Measurements from ENCODE around the gene CALN1. TPM values are rescaled to one million over a fixed set of nuclear protein-coding genes. Genes with fewer than 3 reads are reported as not detected.

The CALN1 gene
- total and polyA plus RNA-seq, 7 donors = 0.01 to 0.06 (median 0.02) TPM; not detected in 2

GRCh38 chr7:72438491-72438890 is 26.4 kb upstream of the CALN1 start:
- WGBS, 3 donors = 76 to 80% (median 79%) methylated on average over 7 of the region's 7 CpGs
- intact Hi-C loops (cut with DNase I) = no loop called here

GRCh38 chr7:72437610-72438009 is 25.5 kb upstream of the CALN1 start:
- H3K4me1 ChIP-seq = no peaks in the 10 kb centered on the region

More at GRCh38 chr7:72438491-72438890, 26.4 kb upstream of the CALN1 start:
- Histone ChIP-seq H3K4me1 (no peaks in the 10 kb centered on the region), H3K27ac (no peak overlapping the region), H3K36me3 (ENCODE audit: insufficient read depth in 1 of 2, low read depth in 1 of 2) (no peaks in the 10 kb centered on the region), H3K27me3 (ENCODE audit: insufficient read depth in 3 of 3, low read length in 2 of 3) (no peaks in the 10 kb centered on the region), H3K9me3 (no peaks in the 10 kb centered on the region), H3K4me3 (no peak overlapping the region)
- DNase-seq = no peak
- TF ChIP-seq CTCF (IDR thresholded peaks at IDR 0.05) = no peak
- ATAC-seq = no peak

GRCh38 chr7:72437061-72437585 is 25.0 kb upstream of the CALN1 start:
- WGBS, 3 donors = 63 to 70% (median 65%) methylated on average over 2 of the region's 2 CpGs
- DNase-seq (no peak), ATAC-seq (no peak)
- intact Hi-C loops (cut with DNase I) = no loop called here
- no peaks in the 10 kb centered on the region for H3K27me3 ChIP-seq (ENCODE audit: insufficient read depth in 3 of 3, low read length in 2 of 3)
- H3K4me3 ChIP-seq = no peak overlapping the region
- H3K27ac ChIP-seq = no peak overlapping the region
- no peaks in the 10 kb centered on the region for H3K9me3 ChIP-seq
- TF ChIP-seq CTCF (IDR thresholded peaks at IDR 0.05) = no peak
- no peaks in the 10 kb centered on the region for H3K36me3 ChIP-seq (ENCODE audit: insufficient read depth in 1 of 2, low read depth in 1 of 2)
- no peaks in the 10 kb centered on the region for H3K4me1 ChIP-seq

More at GRCh38 chr7:72437610-72438009, 25.5 kb upstream of the CALN1 start:
- no peak for DNase-seq
- Histone ChIP-seq H3K36me3 (ENCODE audit: insufficient read depth in 1 of 2, low read depth in 1 of 2) (no peaks in the 10 kb centered on the region), H3K4me3 (no peak overlapping the region), H3K27me3 (ENCODE audit: insufficient read depth in 3 of 3, low read length in 2 of 3) (no peaks in the 10 kb centered on the region), H3K9me3 (no peaks in the 10 kb centered on the region), H3K27ac (no peak overlapping the region)
- no peak for TF ChIP-seq CTCF (IDR thresholded peaks at IDR 0.05)
- intact Hi-C loops (cut with DNase I) = no loop called here
- ATAC-seq = no peak

GRCh38 chr7:72435925-72436480 is 23.9 kb upstream of the CALN1 start:
- TF ChIP-seq CTCF (IDR thresholded peaks at IDR 0.05) = no peak
- ATAC-seq (no peak), DNase-seq (no peak)
- H3K4me3 ChIP-seq = no peak overlapping the region
- H3K36me3 ChIP-seq (ENCODE audit: insufficient read depth in 1 of 2, low read depth in 1 of 2) = no peaks in the 10 kb centered on the region
- WGBS, 3 donors = 39 to 48% (median 43%) methylated on average over 5 of the region's 5 CpGs
- H3K9me3 ChIP-seq = no peaks in the 10 kb centered on the region
- no peak overlapping the region for H3K27ac ChIP-seq
- intact Hi-C loops (cut with DNase I) = no loop called here
- H3K27me3 ChIP-seq (ENCODE audit: insufficient read depth in 3 of 3, low read length in 2 of 3) = no peaks in the 10 kb centered on the region
- H3K4me1 ChIP-seq = no peaks in the 10 kb centered on the region

- Histone ChIP-seq H3K4me1 (no peaks in the 10 kb centered on the region), H3K36me3 (ENCODE audit: insufficient read depth in 1 of 2, low read depth in 1 of 2) (no peaks in the 10 kb centered on the region), H3K27me3 (ENCODE audit: insufficient read depth in 3 of 3, low read length in 2 of 3) (peaks cover 0 to 4% (median 0%) of the 10 kb centered on the region in 3 donors), H3K9me3 (no peaks in the 10 kb centered on the region), H3K27ac (no peak overlapping the region), H3K4me3 (no peak overlapping the region)
- intact Hi-C loops (cut with DNase I) = no loop called here
- DNase-seq = peak; percentile 16 to 58
- WGBS, 3 donors = 7 to 15% (median 12%) methylated on average over 15 of the region's 15 CpGs
- TF ChIP-seq CTCF (IDR thresholded peaks at IDR 0.05) = no peak
- ATAC-seq = no peak
These were observed 23.2 kb upstream of the CALN1 start for GRCh38 chr7:72435366-72435765.

Data from psoas muscle (tissue), 8 donors.